ENCODE results near the gene SLC37A4. TPM values are rescaled to one million over a fixed set of nuclear protein-coding genes. Genes with fewer than 3 reads are reported as not detected.
A peak's percentile ranks its signal among the peaks of the same experiment; 100 is the strongest.

SLC37A4 gene
- polyA plus RNA-seq, 1 donor from 2014 or later, result 23.5 TPM

DNA sequence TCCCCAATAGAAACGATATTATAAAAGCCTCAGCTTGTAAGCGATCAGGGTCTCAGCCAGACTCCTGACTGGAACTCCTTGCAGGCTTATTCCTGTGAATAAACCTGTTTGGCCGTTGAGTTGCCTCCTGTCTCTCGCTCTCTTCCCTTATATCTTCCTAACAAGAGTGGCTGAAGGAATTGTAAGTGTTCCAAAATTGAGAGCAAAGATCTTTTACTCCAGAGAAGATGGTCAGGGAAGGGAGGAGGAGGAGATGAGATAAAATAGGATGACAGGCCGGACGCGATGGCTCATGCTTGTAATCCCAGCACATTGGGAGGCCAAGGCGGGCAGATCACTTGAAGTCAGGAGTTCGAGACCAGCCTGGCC, 1.2 kb upstream of the SLC37A4 start:
- Histone ChIP-seq H3K27me3 (ENCODE audit: insufficient read depth, low read depth, low read length) (no peaks in the 10 kb centered on the region), H4K20me1 (ENCODE audit: insufficient read depth) (no peaks in the 10 kb centered on the region), H3K36me3 (ENCODE audit: insufficient read depth, low read length) (no peaks in the 10 kb centered on the region), H3K9ac (ENCODE audit: low read length) (no peak overlapping the region), H3K4me2 (ENCODE audit: low read length) (no peak overlapping the region), H3K9me3 (ENCODE audit: low read length) (no peaks in the 10 kb centered on the region), H3K4me3 (ENCODE audit: low read length) (no peak overlapping the region), H3K27ac (ENCODE audit: low read length) (no peak overlapping the region), H3K79me2 (replicated peaks; ENCODE audit: insufficient read depth, low read length) (peaks cover 9% of the 10 kb centered on the region), H3K9me2 (ENCODE audit: insufficient read depth, low read length) (no peaks in the 10 kb centered on the region), H2AFZ (ENCODE audit: low read depth, low read length) (no peak overlapping the region), H3F3A (ENCODE audit: insufficient read depth, low read length, poor library complexity, severe bottlenecking) (no peaks in the 10 kb centered on the region)
- no peak for TF ChIP-seq SMC3 (conservative IDR thresholded peaks at IDR 0.05; ENCODE audit: poor library complexity)
- no peak for TF ChIP-seq EZH2 (IDR thresholded peaks at IDR 0.05; ENCODE audit: borderline replicate concordance, insufficient read depth, low read length, poor library complexity, severe bottlenecking)
- TF ChIP-seq EP300 (conservative IDR thresholded peaks at IDR 0.05; ENCODE audit: poor library complexity, severe bottlenecking), result no peak
- no peak for TF ChIP-seq MXI1 (conservative IDR thresholded peaks at IDR 0.05; ENCODE audit: poor library complexity, severe bottlenecking)
- TF ChIP-seq POLR2AphosphoS5 (IDR thresholded peaks at IDR 0.05), result no peak
- TF ChIP-seq TAF1 (IDR thresholded peaks at IDR 0.05; ENCODE audit: low read depth), result no peak
- TF ChIP-seq, protein P1, sequence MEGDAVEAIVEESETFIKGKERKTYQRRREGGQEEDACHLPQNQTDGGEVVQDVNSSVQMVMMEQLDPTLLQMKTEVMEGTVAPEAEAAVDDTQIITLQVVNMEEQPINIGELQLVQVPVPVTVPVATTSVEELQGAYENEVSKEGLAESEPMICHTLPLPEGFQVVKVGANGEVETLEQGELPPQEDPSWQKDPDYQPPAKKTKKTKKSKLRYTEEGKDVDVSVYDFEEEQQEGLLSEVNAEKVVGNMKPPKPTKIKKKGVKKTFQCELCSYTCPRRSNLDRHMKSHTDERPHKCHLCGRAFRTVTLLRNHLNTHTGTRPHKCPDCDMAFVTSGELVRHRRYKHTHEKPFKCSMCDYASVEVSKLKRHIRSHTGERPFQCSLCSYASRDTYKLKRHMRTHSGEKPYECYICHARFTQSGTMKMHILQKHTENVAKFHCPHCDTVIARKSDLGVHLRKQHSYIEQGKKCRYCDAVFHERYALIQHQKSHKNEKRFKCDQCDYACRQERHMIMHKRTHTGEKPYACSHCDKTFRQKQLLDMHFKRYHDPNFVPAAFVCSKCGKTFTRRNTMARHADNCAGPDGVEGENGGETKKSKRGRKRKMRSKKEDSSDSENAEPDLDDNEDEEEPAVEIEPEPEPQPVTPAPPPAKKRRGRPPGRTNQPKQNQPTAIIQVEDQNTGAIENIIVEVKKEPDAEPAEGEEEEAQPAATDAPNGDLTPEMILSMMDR (IDR thresholded peaks at IDR 0.05; ENCODE audit: poor library complexity, severe bottlenecking), result no peak

DNA sequence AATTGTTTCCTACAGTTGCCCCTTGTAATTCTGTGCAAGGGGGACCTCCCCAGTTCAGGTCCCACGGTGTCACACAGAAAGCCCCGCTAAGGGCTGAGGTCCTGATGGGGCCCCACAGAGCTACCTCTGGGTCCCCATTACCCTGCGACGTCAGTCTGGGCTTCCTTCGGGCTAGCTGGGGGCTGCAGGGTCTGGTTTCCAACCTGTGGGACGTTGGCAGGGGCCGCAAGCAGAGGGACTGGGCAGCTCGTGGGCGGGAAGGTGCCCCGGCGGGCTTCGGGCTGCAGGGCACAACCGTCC, 698 bp downstream of the SLC37A4 start:
- Histone ChIP-seq H3F3A (ENCODE audit: insufficient read depth, low read length, poor library complexity, severe bottlenecking) (no peaks in the 10 kb centered on the region), H3K9me3 (ENCODE audit: low read length) (no peaks in the 10 kb centered on the region), H3K4me3 (ENCODE audit: low read length) (peak overlapping the region; percentile 99), H3K27ac (ENCODE audit: low read length) (no peak overlapping the region), H2AFZ (ENCODE audit: low read depth, low read length) (peak overlapping the region; percentile 98), H3K9me2 (ENCODE audit: insufficient read depth, low read length) (no peaks in the 10 kb centered on the region), H3K4me2 (ENCODE audit: low read length) (peak overlapping the region; percentile 97), H3K27me3 (ENCODE audit: insufficient read depth, low read depth, low read length) (no peaks in the 10 kb centered on the region), H3K36me3 (ENCODE audit: insufficient read depth, low read length) (no peaks in the 10 kb centered on the region), H3K9ac (ENCODE audit: low read length) (peak overlapping the region; percentile 88), H4K20me1 (ENCODE audit: insufficient read depth) (no peaks in the 10 kb centered on the region), H3K79me2 (replicated peaks; ENCODE audit: insufficient read depth, low read length) (peaks cover 9% of the 10 kb centered on the region)
- no peak for TF ChIP-seq RAD21 (conservative IDR thresholded peaks at IDR 0.05)
- TF ChIP-seq POLR2AphosphoS5 (IDR thresholded peaks at IDR 0.05), result no peak
- TF ChIP-seq TAF1 (IDR thresholded peaks at IDR 0.05; ENCODE audit: low read depth), result no peak
- TF ChIP-seq EP300 (conservative IDR thresholded peaks at IDR 0.05; ENCODE audit: poor library complexity, severe bottlenecking), result no peak
- TF ChIP-seq, protein P2, sequence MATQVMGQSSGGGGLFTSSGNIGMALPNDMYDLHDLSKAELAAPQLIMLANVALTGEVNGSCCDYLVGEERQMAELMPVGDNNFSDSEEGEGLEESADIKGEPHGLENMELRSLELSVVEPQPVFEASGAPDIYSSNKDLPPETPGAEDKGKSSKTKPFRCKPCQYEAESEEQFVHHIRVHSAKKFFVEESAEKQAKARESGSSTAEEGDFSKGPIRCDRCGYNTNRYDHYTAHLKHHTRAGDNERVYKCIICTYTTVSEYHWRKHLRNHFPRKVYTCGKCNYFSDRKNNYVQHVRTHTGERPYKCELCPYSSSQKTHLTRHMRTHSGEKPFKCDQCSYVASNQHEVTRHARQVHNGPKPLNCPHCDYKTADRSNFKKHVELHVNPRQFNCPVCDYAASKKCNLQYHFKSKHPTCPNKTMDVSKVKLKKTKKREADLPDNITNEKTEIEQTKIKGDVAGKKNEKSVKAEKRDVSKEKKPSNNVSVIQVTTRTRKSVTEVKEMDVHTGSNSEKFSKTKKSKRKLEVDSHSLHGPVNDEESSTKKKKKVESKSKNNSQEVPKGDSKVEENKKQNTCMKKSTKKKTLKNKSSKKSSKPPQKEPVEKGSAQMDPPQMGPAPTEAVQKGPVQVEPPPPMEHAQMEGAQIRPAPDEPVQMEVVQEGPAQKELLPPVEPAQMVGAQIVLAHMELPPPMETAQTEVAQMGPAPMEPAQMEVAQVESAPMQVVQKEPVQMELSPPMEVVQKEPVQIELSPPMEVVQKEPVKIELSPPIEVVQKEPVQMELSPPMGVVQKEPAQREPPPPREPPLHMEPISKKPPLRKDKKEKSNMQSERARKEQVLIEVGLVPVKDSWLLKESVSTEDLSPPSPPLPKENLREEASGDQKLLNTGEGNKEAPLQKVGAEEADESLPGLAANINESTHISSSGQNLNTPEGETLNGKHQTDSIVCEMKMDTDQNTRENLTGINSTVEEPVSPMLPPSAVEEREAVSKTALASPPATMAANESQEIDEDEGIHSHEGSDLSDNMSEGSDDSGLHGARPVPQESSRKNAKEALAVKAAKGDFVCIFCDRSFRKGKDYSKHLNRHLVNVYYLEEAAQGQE (IDR thresholded peaks at IDR 0.05; ENCODE audit: borderline replicate concordance), result no peak
- TF ChIP-seq EZH2 (IDR thresholded peaks at IDR 0.05; ENCODE audit: borderline replicate concordance, insufficient read depth, low read length, poor library complexity, severe bottlenecking), result no peak
- TF ChIP-seq MXI1 (conservative IDR thresholded peaks at IDR 0.05; ENCODE audit: poor library complexity, severe bottlenecking), result no peak
- TF ChIP-seq, protein P1 (IDR thresholded peaks at IDR 0.05; ENCODE audit: poor library complexity, severe bottlenecking), result no peak
- TF ChIP-seq SMC3 (conservative IDR thresholded peaks at IDR 0.05; ENCODE audit: poor library complexity), result no peak

Data from neural cell (in vitro differentiated cells).